NCI-H748 (cell line): ENCODE data around the gene EIF4E.
"Not testable (repeated sequence)": the region's sequence is repeated elsewhere in the genome, so short reads cannot be mapped to it uniquely, and the experiment has no call there.

Source experiments
- DNase-seq: peaks from one replicate; lab custom pipeline; 2025; ENCODE audit not compliant: unreplicated experiment; lab: John Stamatoyannopoulos, UW

The EIF4E gene

GRCh38 chr4:98932539-98932938, 3.6 kb upstream of the EIF4E start:
- no peak for DNase-seq

- peak; percentile 3 for DNase-seq
Observed at GRCh38 chr4:98930311-98930865, 1.5 kb upstream of the EIF4E start.

DNA sequence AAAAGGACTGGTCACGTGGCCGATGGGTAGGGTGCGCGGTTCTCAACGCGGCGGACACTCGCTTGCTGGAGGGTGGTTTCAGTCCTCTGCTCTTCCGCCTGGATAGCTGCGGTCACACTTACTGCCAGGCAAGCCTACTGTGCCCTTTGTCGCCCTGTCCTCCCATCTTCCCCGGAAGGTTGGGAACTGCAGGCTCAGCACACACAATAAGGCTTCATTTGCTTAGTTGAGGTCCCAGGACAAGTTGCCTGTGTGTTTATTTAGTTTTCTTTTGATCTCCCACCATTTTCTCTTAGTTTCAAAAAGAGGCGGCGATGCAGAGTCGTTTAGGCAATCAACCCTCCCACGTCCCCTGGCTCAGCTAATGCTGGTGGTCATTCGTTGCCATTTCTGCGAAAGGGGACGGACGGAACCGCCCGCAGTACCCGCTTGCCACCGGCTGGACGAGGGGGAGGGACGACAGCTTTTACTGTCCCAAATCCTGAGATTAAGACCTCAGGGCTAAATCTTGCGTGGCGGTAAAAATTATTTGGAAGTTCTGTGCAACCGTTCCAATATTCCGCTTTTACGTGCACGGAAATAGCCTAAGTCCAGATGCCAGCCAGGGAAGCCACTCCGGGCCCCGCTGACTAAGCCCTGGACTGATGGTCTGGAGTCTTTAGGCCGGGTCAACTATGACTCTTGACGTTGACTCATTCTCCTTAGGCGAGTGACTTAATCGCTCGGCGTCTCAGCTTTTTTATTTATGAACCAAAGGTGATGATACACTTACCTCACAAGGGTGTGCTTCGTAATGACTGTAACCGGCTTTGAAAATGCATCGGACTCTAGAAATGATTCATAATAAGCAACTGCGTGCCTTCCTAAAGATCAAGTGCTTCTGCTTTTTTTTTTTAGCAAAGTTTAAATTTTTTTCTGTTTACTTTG, 671 bp upstream of the EIF4E start:
- DNase-seq: peak; percentile 77

- peak; percentile 74 for DNase-seq
Observed at GRCh38 chr4:98928131-98928504, 815 bp downstream of the EIF4E start.

- not testable (repeated sequence) for DNase-seq
Observed at GRCh38 chr4:98926257-98926656, 2.7 kb downstream of the EIF4E start.

- no peak for DNase-seq
Observed at GRCh38 chr4:98921292-98921691, 7.6 kb downstream of the EIF4E start.

GRCh38 chr4:98919996-98920395, 8.9 kb downstream of the EIF4E start:
- no peak for DNase-seq

GRCh38 chr4:98910728-98911127, 18.2 kb downstream of the EIF4E start:
- not testable (repeated sequence) for DNase-seq

- no peak for DNase-seq
Observed at GRCh38 chr4:98909646-98910401, 19.1 kb downstream of the EIF4E start.

DNA sequence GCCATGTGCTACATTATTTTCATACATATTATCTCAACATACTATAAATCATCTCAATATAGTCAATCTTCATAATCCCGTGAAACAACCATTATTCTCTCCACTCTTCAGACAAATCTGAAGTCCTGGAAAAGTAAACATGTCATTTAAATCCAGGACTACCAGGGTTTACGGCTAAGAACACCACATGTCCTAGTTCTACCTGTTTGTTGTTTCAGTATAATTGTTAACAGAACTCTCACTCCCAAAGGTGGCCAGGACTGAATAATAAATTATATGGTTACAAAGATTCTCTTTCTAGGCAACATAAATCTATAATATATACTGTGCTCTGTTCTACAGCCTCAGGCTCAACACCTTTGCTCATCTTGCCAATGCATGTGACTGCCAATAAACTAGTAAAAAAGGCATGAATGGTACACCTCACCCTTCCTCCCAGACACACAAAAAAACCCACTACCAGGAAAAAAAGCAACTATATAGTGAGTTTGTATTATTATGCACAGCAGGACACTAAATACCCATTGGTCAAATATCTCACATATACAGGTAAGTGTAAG, 20.1 kb downstream of the EIF4E start:
- DNase-seq: peak; percentile 8

GRCh38 chr4:98908182-98908581, 20.8 kb downstream of the EIF4E start:
- no peak for DNase-seq

DNA sequence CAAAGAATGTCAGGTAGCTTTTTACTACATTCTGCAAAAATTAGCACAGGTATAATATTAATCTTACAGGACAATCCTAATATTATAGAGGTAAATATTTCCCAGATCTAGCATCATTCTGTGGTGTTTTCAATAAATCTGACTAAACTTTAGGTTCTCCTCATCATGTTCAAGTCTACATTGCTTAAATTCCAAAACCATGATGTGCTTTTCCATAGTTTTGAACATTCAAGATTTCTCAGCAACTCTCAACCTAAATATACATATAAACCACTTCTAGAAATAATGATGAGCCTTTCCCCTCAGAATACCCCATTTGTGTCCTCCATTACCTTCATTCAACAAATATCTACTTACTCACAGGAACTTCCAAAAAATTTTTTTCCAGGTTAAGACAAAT, 23.1 kb downstream of the EIF4E start:
- DNase-seq: no peak

- DNase-seq: no peak
Observed at GRCh38 chr4:98905297-98905696, 23.6 kb downstream of the EIF4E start.

DNA sequence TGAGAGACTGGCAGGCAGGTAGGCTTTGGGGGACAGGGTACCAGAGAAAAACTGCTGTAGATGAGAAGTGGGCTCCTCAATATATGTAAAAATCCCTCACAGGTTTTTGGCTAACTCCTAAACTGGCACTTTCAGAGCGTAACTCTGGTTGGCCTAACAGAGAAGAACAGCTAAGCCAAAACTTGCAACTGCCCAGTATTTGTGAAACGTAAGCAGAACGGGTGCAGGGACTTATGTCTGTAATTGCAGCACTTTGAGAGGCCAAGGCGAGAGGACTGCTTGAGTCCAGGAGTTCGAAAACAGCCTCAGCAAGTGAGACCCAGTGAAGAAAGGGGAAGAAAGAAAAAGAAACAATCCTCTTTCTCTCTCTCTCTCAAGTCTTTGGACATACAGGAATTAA, 25.0 kb downstream of the EIF4E start:
- no peak for DNase-seq

- no peak for DNase-seq
Observed at GRCh38 chr4:98903561-98903960, 25.4 kb downstream of the EIF4E start.

- no peak for DNase-seq
Observed at GRCh38 chr4:98899277-98899676, 29.7 kb downstream of the EIF4E start.

GRCh38 chr4:98891478-98892337, 37.2 kb downstream of the EIF4E start:
- DNase-seq: no peak

GRCh38 chr4:98890702-98891455, 38.1 kb downstream of the EIF4E start:
- no peak for DNase-seq

DNA sequence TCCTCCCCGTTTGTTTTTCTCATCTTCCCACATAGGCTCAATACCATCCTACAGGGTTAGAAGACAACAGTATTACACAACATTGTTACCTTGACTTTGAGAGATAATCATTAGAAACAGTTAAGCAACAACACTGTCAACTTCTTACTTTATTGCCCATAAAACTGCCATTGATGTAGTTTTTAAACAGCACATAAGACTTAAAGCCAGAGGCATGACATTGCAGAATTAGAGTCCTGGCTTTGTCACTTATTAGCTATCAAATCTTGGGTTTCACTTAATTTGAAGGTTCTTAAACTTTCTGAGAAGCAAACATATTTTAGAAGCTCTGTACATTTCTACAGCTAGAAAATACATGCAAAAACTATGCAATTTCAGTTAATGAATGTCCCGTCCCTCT, 41.8 kb downstream of the EIF4E start:
- no peak for DNase-seq

- DNase-seq: not testable (repeated sequence)
Observed at GRCh38 chr4:98886382-98886781, 42.6 kb downstream of the EIF4E start.
